ENCODE results near the gene RNF121.
"Not testable (repeated sequence)": the region's sequence is repeated elsewhere in the genome, so short reads cannot be mapped to it uniquely, and the experiment has no call there.

Gene RNF121

DNA sequence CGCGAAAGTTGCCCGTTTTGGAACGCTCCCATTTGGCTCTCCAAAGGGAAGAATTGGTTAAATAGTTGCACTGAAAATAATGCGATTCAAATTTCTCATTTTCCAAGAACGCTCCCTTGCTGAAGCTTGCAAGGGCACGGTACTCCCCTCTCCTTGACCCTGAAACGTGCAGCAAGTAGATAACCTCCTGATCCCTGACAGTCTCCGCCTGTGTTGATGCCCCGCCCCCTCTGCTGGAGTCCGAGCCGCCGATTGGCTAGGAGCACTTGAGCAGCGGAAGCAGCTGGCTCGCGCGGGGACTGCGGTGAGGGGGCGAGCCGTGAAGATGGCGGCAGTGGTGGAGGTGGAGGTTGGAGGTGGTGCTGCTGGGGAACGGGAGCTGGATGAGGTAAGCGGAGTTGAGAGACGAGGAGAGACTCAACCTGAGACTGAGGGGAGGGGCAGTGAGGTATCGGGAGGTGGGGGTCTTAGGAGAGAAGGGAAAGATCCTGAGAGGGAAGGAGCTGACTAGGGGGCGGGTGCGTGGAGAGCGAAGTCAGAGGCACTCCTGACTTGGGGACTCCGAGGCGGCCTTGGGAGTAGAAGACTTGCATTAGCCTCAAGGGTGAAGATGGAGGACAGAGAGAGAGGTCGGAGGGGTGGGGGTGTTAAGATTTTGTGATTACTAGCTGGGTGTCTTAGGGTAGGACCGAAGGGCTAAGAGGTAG is at the start of gene RNF121:
Gene RNF121 (plus strand): TSS at position 310 of the 707 bp plus-strand sequence. CDS start 16 bp downstream, at position 326.
- TF ChIP-seq CTCF (conservative IDR thresholded peaks at IDR 0.05) (no peak), ZFX (IDR thresholded peaks at IDR 0.05) (no peak)

DNA sequence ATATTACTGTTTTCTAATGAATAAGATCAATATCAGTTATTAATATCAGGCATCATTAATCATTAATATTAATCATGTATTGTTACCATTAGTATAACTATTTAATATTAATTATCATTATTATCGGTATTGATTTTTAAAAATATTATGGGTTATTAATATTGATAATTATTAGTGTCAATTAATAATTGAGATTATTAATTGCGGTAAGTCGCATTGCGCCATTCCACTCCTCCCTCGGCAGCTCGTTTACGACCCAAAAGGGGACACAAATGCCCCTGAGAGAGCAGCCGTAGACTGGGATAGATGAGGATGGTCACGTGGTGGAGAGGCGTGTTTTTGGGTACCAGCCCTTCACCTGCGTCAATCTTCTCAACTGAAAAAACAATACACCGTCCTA is 43.0 kb upstream of the RNF121 start:
- H3K27ac ChIP-seq = not testable (repeated sequence)

More for the DNA sequence above, at the start of gene RNF121:
- H3K27ac ChIP-seq = peak within 1 kb of the TSS; percentile 89

- H3K27ac ChIP-seq = not testable (repeated sequence)
Observed at GRCh38 chr11:71888335-71889010, 40.4 kb upstream of the RNF121 start.

DNA sequence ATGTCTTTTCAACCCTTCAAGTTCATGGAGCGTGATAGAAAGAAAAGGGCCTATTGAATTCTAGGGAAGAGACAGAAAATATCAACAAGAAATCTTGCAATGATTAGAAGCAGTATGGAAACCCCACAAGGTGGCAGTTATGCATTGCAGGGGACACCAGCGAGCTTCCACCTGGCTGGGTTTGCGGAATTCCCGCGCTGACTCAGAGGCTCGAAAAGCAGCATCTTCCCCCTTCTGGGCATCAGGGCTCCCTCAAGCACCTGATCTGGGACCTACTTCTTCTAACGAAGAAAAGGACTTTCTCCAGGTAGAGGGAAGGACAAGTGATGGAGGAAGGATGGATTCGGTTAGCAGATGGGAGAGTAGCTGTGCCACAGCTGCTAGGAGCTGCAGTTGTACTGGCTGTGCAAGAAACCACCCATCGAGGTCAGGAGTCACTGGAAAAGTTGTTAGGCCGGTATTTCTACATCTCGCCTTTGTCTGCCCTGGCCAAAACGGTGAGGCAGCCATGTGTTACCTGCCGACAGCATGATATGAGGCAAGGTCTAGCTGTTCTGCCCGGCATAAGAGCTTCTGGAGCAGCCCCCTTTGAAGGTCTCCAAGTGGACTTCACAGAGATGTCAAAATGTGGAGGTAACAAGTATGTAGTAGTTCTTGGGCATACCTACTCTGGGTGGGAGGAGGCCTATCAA is 39.5 kb upstream of the RNF121 start:
- H3K27ac ChIP-seq = not testable (repeated sequence)

GRCh38 chr11:71895961-71896360 is 32.9 kb upstream of the RNF121 start:
- no peak overlapping the region for H3K27ac ChIP-seq
- TF ChIP-seq CTCF (conservative IDR thresholded peaks at IDR 0.05) = no peak

- not testable (repeated sequence) for H3K27ac ChIP-seq
Observed at GRCh38 chr11:71901137-71901536, 27.7 kb upstream of the RNF121 start.

DNA sequence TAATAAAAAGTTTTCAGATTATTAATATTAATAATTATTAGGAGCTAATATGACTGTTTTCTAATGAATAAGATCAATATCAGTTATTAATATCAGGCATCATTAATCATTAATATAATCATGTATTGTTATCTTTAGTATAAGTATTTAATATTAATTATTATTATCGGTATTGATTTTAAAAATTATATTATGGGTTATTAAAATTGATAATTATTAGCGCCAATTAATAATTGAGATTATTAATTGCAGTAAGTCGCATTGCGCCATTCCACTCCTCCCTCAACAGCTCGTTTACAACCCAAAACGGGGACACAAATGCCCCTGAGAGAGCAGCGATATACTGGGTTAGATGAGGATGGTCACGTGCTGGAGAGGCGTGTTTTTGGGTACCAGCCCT is 20.6 kb upstream of the RNF121 start:
- H3K27ac ChIP-seq = no peak overlapping the region
- no peak for TF ChIP-seq CTCF (conservative IDR thresholded peaks at IDR 0.05)
- no peak for TF ChIP-seq ZFX (IDR thresholded peaks at IDR 0.05)

DNA sequence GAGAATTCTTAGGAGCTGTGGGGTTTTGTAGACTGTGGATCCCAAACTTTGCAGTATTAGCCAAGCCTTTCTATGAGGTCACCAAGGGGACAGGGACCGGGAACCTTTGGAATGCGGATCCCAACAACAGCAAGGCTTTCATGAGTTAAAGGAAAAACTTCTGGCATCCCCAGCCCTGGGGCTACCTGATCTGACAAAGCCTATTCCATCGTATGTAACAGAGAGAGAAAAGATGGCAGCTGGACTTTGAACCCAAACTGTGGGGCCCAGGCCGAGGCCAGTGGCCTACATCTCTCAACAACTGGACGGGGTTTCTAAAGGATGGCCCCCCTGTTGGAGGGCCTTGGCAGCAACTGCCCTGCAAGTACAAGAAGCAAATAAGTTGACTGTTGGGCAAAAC is 18.1 kb upstream of the RNF121 start:
- H3K27ac ChIP-seq = not testable (repeated sequence)

- H3K27ac ChIP-seq = not testable (repeated sequence)
Observed at GRCh38 chr11:71911321-71911985, 17.4 kb upstream of the RNF121 start.

DNA sequence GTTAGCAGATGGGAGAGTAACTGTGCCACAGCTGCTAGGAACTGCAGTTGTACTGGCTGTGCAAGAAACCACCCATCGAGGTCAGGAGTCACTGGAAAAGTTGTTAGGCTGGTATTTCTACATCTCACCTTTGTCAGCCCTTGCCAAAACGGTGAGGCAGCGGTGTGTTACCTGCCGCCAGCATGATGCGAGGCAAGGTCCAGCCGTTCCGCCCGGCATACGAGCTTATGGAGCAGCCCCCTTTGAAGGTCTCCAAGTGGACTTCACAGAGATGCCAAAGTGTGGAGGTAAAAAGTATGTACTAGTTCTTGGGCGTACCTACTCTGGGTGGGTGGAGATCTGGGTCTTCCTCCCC is 16.9 kb upstream of the RNF121 start:
- not testable (repeated sequence) for H3K27ac ChIP-seq

DNA sequence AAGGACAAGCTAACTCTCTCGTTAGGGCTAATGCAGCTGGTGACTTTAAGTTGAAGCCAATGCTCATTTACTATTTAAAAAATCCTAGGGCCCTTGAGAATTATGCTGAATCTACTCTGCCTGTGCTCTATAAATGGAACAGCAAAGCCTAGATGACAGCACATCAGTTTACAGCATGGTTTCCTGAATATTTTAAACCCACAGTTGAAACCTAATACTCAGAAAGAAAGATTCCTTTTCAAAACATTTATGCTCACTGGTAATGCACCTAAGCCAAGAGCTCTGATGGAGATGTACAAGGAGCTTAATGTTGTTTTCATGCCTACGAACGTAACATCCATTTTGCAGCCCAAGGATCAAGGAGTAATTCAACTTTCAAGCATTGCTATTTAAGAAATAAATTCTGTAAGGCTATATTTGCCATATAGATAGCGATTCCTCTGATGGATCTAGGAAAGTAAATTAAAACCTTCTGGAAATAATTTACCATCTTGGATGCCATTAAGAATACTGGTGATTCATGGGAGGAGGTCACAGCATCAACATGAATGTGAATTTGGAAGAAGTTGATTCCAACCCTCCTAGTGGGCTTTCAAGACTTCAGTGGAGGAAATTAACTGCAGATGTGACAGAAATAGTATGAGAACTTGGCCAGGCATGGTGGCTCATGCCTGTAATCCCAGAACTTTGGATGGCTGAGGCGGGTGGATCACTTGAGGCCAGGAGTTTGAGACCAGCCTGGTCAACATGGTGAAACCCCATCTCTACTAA is 14.9 kb upstream of the RNF121 start:
- H3K27ac ChIP-seq = no peak overlapping the region

More for the DNA sequence above, 14.9 kb upstream of the RNF121 start:
- TF ChIP-seq ZFX (IDR thresholded peaks at IDR 0.05) (no peak), CTCF (conservative IDR thresholded peaks at IDR 0.05) (no peak)

All from C4-2B (cell line).